AG04449 (cell line): ENCODE measurements around the gene ANKFN1.

ENCODE experiments used
- CTCF ChIA-PET: fragments of 350-600 bp; formaldehyde crosslinking; extraction: SDS; loops from one replicate; lab custom pipeline; 2021; ENCODE audit warnings: antibody characterized with exemption; lab: Yijun Ruan, JAX
- POLR2A ChIA-PET: fragments of 400-600, 350-600 bp; formaldehyde crosslinking; extraction: SDS; loops from one replicate; lab custom pipeline; 2020; ENCODE audit warnings: antibody characterized with exemption, inconsistent platforms; lab: Yijun Ruan, JAX
- DNase-seq: peaks from one replicate; pipeline ENCODE4 v3.0.0-alpha.2; 2010; ENCODE audit warnings: low read depth, low spot score
- H3K4me3 ChIP-seq: 2 replicates; pipeline ENCODE4 v1.5.1; 2011; ENCODE audit warnings: low read depth, mild to moderate bottlenecking, control low read depth, low read length
- CTCF ChIP-seq: IDR thresholded peaks from one replicate; pipeline ENCODE4 v1.5.1; 2011; ENCODE audit warnings: mild to moderate bottlenecking, moderate library complexity, low read length, control low read depth, inconsistent platforms; ENCODE audit not compliant: insufficient read depth; ENCODE audit errors: missing control alignments

The ANKFN1 gene

DNA sequence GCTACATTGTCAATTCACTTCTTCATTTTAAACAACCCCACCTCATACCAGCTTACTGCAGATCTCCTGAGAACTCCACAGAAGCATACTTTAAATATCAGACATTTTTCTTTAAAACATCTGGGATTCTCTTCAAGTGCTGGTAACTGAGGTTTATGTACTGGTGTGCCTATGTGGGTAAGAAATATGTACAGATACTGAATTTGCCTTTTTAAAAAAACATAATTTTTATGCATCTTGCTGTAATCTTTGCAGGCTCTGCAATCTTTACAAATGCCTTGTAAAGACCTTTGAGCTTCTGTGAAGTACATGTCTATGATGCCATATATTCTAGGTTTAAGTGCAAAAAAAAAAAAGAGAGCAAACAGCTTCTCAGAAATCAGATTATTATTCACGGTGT, 312.6 kb downstream of the ANKFN1 start:
- no peak for TF ChIP-seq CTCF
- ChIA-PET POLR2A (no interaction called here), CTCF (interaction anchor here (0.8 kb wide), 1 partner anchor 338 kb away, joined by 3 read pairs; no protein-coding TSS in a partner anchor)
- DNase-seq, result no peak
- H3K4me3 ChIP-seq, result no peak overlapping the region

GRCh38 chr17:56468840-56469239, 315.6 kb downstream of the ANKFN1 start:
- POLR2A ChIA-PET, result no interaction called here
- CTCF ChIA-PET, result no interaction called here
- DNase-seq, result no peak
- TF ChIP-seq CTCF, result no peak
- H3K4me3 ChIP-seq, result no peak overlapping the region

DNA sequence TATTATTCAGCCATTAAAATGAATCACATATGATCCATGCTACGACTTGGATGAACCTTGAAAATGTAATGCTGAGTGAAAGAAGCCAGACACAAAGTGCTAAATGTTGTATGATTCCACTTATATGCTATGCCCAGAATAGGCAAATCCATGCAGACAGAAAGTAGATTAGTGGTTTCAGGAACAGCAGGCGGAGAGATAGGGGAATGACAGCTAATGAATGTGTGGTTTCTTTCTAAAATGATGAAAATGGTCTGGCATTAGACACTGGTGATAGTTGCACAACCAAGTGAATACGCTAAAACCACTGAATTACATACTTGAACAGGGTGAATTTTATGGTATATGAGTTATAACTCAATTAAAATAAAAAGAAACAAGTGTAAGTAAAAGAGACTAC, 318.4 kb downstream of the ANKFN1 start:
- peak; percentile 24 for DNase-seq
- ChIA-PET CTCF (no interaction called here), POLR2A (no interaction called here)
- TF ChIP-seq CTCF, result no peak
- H3K4me3 ChIP-seq, result no peak overlapping the region

DNA sequence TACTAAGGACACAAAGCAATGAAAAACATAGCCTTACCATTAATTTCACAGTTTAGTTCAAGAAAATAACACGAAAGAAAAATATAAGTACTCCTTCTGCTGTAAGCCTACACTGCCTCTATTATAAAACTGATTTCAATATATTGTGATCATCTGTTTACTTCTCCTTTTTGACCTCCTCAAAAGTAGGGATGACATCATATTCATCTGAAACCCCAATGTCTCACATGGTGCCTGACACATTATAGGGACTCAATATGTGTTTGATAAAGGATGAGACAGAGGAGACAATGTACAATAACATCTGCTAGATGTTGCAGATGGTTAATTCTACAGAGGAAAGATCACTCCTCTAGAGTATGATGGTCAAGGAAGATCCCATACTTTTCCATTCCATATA, 321.8 kb downstream of the ANKFN1 start:
- DNase-seq, result no peak
- CTCF ChIA-PET, result interaction anchor here (1.1 kb wide), 1 partner anchor 348 kb away, joined by 3 read pairs; no protein-coding TSS in a partner anchor
- TF ChIP-seq CTCF, result no peak

GRCh38 chr17:56478836-56479447, 325.7 kb downstream of the ANKFN1 start:
- POLR2A ChIA-PET, result no interaction called here
- CTCF ChIA-PET, result interaction anchor here (1.8 to 2.0 kb wide), 2 partner anchors 159 to 352 kb away, joined by 6 to 9 read pairs; no protein-coding TSS in a partner anchor
- no peak overlapping the region for H3K4me3 ChIP-seq
- TF ChIP-seq CTCF, result peak; percentile 47
- no peak for DNase-seq

More for the DNA sequence above, 321.8 kb downstream of the ANKFN1 start:
- no peak overlapping the region for H3K4me3 ChIP-seq
- POLR2A ChIA-PET, result no interaction called here

GRCh38 chr17:56480501-56480900, 327.2 kb downstream of the ANKFN1 start:
- ChIA-PET CTCF (interaction anchor here (1.1 to 2.0 kb wide), 8 partner anchors 10 to 954 kb away, joined by 3 to 10 read pairs (median 4); no protein-coding TSS in a partner anchor), POLR2A (no interaction called here)
- DNase-seq, result no peak
- no peak overlapping the region for H3K4me3 ChIP-seq
- TF ChIP-seq CTCF, result no peak
